ENCODE results near the gene AOC3. TPM values are rescaled to one million over a fixed set of nuclear protein-coding genes. Genes with fewer than 3 reads are reported as not detected.

Gene AOC3
- total and polyA plus RNA-seq, 2 of the 8 experiments (the other 6 are each of a cell fraction or from before 2014, with no cell fraction given) = 2.5 to 2.7 TPM

DNA sequence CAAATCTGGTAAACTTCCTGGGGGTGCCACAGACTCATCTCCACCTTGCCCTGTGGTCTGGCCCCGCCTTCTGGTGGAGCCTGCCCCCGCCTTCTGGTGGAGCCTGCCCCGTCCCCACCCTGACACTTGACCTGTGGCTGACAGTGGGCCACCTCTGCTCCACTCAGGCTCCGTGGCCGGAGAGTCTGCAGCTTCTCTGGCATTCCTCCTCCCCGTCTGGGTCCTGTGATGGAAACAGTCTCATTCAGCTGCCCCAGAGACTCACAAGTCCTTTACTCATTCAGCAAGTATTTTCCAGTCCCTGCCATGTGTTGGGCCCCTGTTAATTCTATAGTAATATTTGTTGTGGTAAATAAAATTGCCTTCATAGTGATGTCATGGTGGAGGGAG lies 28.6 kb downstream of the AOC3 start (continued):
- TF ChIP-seq PHF8 (conservative IDR thresholded peaks at IDR 0.05; ENCODE audit: low read depth, low read length) = no peak
- TF ChIP-seq JUND (IDR thresholded peaks at IDR 0.05; ENCODE audit: low read length) = no peak
- no peak for TF ChIP-seq TAF7 (optimal IDR thresholded peaks at IDR 0.05; ENCODE audit: borderline replicate concordance, low read depth, low read length)
- TF ChIP-seq YY1 (IDR thresholded peaks at IDR 0.05; ENCODE audit: low read depth, low read length) = no peak

All from H1 (cell line).